ENCODE measurements around the gene CHST14. TPM values are rescaled to one million over a fixed set of nuclear protein-coding genes. Genes with fewer than 3 reads are reported as not detected.
"Not testable (repeated sequence)": the region's sequence is repeated elsewhere in the genome, so short reads cannot be mapped to it uniquely, and the experiment has no call there.

The CHST14 gene
- total RNA-seq, 1 donor from 2014 or later: 25.7 TPM

DNA sequence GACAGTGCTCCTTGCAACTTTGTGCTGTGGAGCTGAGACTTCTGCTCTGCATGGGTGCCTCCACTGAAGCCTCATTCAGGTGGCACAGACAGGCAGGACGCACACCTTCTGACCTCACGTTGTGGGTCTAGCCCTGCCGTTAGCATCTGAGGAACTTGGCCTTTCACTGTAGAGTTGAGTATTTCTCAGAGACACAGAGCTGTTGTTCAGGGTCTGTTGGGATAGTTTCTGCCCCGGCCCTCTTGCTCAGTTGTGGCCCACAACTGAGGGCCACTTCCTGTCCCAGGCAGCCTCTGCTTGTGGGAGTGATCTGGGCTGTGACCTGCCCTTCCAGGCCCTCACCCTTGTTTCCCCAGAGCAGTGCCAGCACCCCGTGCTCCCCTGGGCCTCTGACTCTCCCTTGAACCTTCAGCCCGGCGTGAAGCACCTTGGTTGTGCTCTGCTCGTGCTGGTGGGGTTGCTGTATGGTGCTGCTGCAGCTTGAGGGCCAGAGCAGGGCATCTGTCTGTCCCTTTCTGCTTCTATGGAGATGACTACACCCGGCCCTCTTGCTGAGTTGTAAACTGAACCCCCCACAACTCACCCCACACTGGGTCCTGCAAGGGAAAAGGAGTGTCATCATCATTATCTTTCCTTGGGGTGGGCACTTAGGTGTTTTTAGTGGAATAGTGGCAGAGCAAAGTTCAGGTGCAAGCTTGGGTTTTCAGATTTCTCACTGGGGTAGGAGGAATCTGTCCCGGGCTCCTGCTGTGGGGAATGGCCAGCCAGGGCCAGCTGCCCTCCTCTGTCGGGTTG, 18.3 kb upstream of the CHST14 start:
- Histone ChIP-seq H3K36me3 (ENCODE audit: insufficient read depth, low read length) (no peaks in the 10 kb centered on the region), H3K27ac (ENCODE audit: low read depth, low read length) (no peak overlapping the region), H3K4me1 (ENCODE audit: insufficient read depth, low read length) (peaks cover 16% of the 10 kb centered on the region), H3K9ac (ENCODE audit: low read length) (no peak overlapping the region), H3K4me3 (ENCODE audit: insufficient read depth, low read depth, low read length) (no peak overlapping the region), H3K9me3 (ENCODE audit: insufficient read depth, low read depth, low read length) (no peaks in the 10 kb centered on the region), H3K27me3 (ENCODE audit: insufficient read depth, low read length) (no peaks in the 10 kb centered on the region), H2AFZ (ENCODE audit: low read depth, low read length) (no peak overlapping the region), H3K4me2 (ENCODE audit: low read length) (no peak overlapping the region), H3K79me2 (ENCODE audit: insufficient read depth, low read length) (peaks cover 86% of the 10 kb centered on the region), H4K20me1 (ENCODE audit: insufficient read depth, low read length) (peaks cover 94% of the 10 kb centered on the region)
- H3K36me3 Mint-ChIP-seq (ENCODE audit: low read depth, unreplicated experiment): peaks cover 5% of the 10 kb centered on the region
- no peaks in the 10 kb centered on the region for H3K27me3 Mint-ChIP-seq (ENCODE audit: low read depth, unreplicated experiment)
- H3K9me3 Mint-ChIP-seq (ENCODE audit: unreplicated experiment): no peaks in the 10 kb centered on the region
- FAIRE-seq (no peak), DNase-seq (ENCODE audit: low read depth) (no peak)
- TF ChIP-seq, protein P1, sequence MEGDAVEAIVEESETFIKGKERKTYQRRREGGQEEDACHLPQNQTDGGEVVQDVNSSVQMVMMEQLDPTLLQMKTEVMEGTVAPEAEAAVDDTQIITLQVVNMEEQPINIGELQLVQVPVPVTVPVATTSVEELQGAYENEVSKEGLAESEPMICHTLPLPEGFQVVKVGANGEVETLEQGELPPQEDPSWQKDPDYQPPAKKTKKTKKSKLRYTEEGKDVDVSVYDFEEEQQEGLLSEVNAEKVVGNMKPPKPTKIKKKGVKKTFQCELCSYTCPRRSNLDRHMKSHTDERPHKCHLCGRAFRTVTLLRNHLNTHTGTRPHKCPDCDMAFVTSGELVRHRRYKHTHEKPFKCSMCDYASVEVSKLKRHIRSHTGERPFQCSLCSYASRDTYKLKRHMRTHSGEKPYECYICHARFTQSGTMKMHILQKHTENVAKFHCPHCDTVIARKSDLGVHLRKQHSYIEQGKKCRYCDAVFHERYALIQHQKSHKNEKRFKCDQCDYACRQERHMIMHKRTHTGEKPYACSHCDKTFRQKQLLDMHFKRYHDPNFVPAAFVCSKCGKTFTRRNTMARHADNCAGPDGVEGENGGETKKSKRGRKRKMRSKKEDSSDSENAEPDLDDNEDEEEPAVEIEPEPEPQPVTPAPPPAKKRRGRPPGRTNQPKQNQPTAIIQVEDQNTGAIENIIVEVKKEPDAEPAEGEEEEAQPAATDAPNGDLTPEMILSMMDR (IDR thresholded peaks at IDR 0.05; ENCODE audit: insufficient read depth, low read depth, low read length): no peak
- TF ChIP-seq EZH2 (IDR thresholded peaks at IDR 0.05; ENCODE audit: insufficient read depth, low read length): no peak
- H3K27ac Mint-ChIP-seq (ENCODE audit: unreplicated experiment): no peak overlapping the region
- no peak overlapping the region for H3K4me3 Mint-ChIP-seq (ENCODE audit: unreplicated experiment)
- H3K4me1 Mint-ChIP-seq (ENCODE audit: low read depth, unreplicated experiment): peaks cover 57% of the 10 kb centered on the region

DNA sequence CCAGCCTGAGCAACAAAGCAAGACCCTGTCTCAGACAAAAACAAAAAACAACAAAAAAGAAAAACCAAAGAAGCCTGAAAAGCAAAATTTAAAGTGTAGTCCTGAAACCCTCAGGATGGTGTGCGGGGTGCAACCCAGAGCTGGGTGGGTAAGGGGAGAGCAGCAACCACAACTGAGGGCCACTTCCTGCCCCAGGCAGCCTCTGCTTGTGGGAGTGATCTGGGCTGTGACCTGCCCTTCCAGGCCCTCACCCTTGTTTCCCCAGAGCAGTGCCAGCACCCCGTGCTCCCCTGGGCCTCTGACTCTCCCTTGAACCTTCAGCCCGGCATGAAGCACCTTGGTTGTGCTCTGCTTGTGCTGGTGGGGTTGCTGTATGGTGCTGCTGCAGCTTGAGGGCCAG, 16.8 kb upstream of the CHST14 start:
- not testable (repeated sequence) for H3K27me3 Mint-ChIP-seq (ENCODE audit: low read depth, unreplicated experiment); H3K36me3 ChIP-seq (ENCODE audit: insufficient read depth, low read length); H3K27ac ChIP-seq (ENCODE audit: low read depth, low read length); H3K9ac ChIP-seq (ENCODE audit: low read length); H3K4me3 ChIP-seq (ENCODE audit: insufficient read depth, low read depth, low read length); H2AFZ ChIP-seq (ENCODE audit: low read depth, low read length); H3K9me3 Mint-ChIP-seq (ENCODE audit: unreplicated experiment); H3K4me3 Mint-ChIP-seq (ENCODE audit: unreplicated experiment); H3K4me2 ChIP-seq (ENCODE audit: low read length); H3K36me3 Mint-ChIP-seq (ENCODE audit: low read depth, unreplicated experiment); FAIRE-seq; H3K27me3 ChIP-seq (ENCODE audit: insufficient read depth, low read length); H3K9me3 ChIP-seq (ENCODE audit: insufficient read depth, low read depth, low read length); DNase-seq (ENCODE audit: low read depth)
- peaks cover 85% of the 10 kb centered on the region for H3K79me2 ChIP-seq (ENCODE audit: insufficient read depth, low read length)
- peaks cover 99% of the 10 kb centered on the region for H4K20me1 ChIP-seq (ENCODE audit: insufficient read depth, low read length)
- Mint-ChIP-seq H3K27ac (ENCODE audit: unreplicated experiment) (peak overlapping the region; percentile 90), H3K4me1 (ENCODE audit: low read depth, unreplicated experiment) (peaks cover 59% of the 10 kb centered on the region)
- H3K4me1 ChIP-seq (ENCODE audit: insufficient read depth, low read length): peaks cover 16% of the 10 kb centered on the region

DNA sequence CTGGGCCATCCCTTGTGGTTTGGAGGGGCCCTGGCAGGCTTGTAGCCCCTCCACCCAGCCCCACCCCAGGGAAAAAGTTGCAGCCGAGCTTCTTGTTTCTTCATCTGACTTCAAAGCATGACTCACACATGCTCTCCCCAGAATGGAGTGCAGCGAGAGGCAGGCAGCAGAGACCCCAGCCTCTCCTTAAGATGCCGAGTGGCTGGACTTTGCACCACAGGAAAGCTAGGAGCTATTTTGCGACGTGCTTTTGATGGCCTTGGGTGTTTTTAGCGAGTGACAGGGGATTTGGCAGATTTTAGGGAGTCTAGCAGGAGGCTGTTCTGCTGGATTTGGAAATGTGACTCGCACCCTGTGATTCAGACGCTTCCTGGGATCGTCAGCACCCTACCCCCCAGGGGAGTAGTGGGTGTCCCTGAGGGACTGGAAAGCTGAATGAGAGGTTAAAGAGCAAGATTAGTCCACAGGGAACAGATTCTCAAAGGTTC, 15.8 kb upstream of the CHST14 start:
- FAIRE-seq: no peak
- H3K4me1 Mint-ChIP-seq (ENCODE audit: low read depth, unreplicated experiment): peaks cover 55% of the 10 kb centered on the region
- Histone ChIP-seq H3K4me3 (ENCODE audit: insufficient read depth, low read depth, low read length) (no peak overlapping the region), H3K36me3 (ENCODE audit: insufficient read depth, low read length) (no peaks in the 10 kb centered on the region), H3K4me1 (ENCODE audit: insufficient read depth, low read length) (peaks cover 12% of the 10 kb centered on the region), H3K9me3 (ENCODE audit: insufficient read depth, low read depth, low read length) (no peaks in the 10 kb centered on the region), H3K9ac (ENCODE audit: low read length) (peak overlapping the region; percentile 12), H3K27me3 (ENCODE audit: insufficient read depth, low read length) (no peaks in the 10 kb centered on the region), H4K20me1 (ENCODE audit: insufficient read depth, low read length) (peaks cover 99% of the 10 kb centered on the region), H3K27ac (ENCODE audit: low read depth, low read length) (no peak overlapping the region), H3K79me2 (ENCODE audit: insufficient read depth, low read length) (peaks cover 78% of the 10 kb centered on the region), H2AFZ (ENCODE audit: low read depth, low read length) (no peak overlapping the region), H3K4me2 (ENCODE audit: low read length) (peak overlapping the region; percentile 68)
- H3K36me3 Mint-ChIP-seq (ENCODE audit: low read depth, unreplicated experiment): peaks cover 4% of the 10 kb centered on the region
- H3K27me3 Mint-ChIP-seq (ENCODE audit: low read depth, unreplicated experiment): no peaks in the 10 kb centered on the region
- peak; percentile 42 for DNase-seq (ENCODE audit: low read depth)
- H3K4me3 Mint-ChIP-seq (ENCODE audit: unreplicated experiment): peak overlapping the region; percentile 72
- peak overlapping the region; percentile 87 for H3K27ac Mint-ChIP-seq (ENCODE audit: unreplicated experiment)
- TF ChIP-seq, protein P1 (IDR thresholded peaks at IDR 0.05; ENCODE audit: insufficient read depth, low read depth, low read length): no peak
- TF ChIP-seq EZH2 (IDR thresholded peaks at IDR 0.05; ENCODE audit: insufficient read depth, low read length): no peak
- H3K9me3 Mint-ChIP-seq (ENCODE audit: unreplicated experiment): peaks cover 2% of the 10 kb centered on the region
